Dendritic cell treated with granulocyte-macrophage colony-stimulating factor and Interleukin-4, amounts not matched to agents 40 ng/mL and 50 ng/mL, for 4 days (primary cell): Measurements from ENCODE around the gene OR6P1.

ENCODE experiments used
- H3K27ac Mint-ChIP-seq: one replicate; pipeline ENCODE4 v1.8.0; 2022; ENCODE audit warnings: mild to moderate bottlenecking, mixed read lengths
- H3K27me3 Mint-ChIP-seq: one replicate; pipeline ENCODE4 v1.8.0; 2022; ENCODE audit warnings: mild to moderate bottlenecking, mixed read lengths
- H3K36me3 Mint-ChIP-seq: one replicate; pipeline ENCODE4 v1.8.0; 2022; ENCODE audit warnings: low read depth, mixed read lengths
- H3K4me1 Mint-ChIP-seq: one replicate; pipeline ENCODE4 v1.8.0; 2022; ENCODE audit warnings: low read depth, mixed read lengths
- H3K4me3 Mint-ChIP-seq: one replicate; pipeline ENCODE4 v1.8.0; 2022; ENCODE audit warnings: mild to moderate bottlenecking, moderate library complexity, mixed read lengths
- H3K9me3 Mint-ChIP-seq: one replicate; pipeline ENCODE4 v1.8.0; 2022; ENCODE audit warnings: mixed read lengths
- intact Hi-C: fragments of 100-400 bp; cut with micrococcal nuclease; formaldehyde crosslinking; loops from one replicate; pipeline ENCODE4 v1.15.0; 2022

The OR6P1 gene

GRCh38 chr1:158570480-158570879 is at the start of gene OR6P1:
Gene OR6P1 (minus strand): TSS chr1:158570580. CDS start chr1:158563604, 6,976 bp downstream.
- Mint-ChIP-seq H3K27me3 (no peaks in the 10 kb centered on the region), H3K36me3 (no peaks in the 10 kb centered on the region)
- intact Hi-C loops, result no loop called here

GRCh38 chr1:158613764-158614163 is 43.4 kb upstream of the OR6P1 start:
- Mint-ChIP-seq H3K4me3 (no peak overlapping the region), H3K27ac (no peak overlapping the region), H3K36me3 (no peaks in the 10 kb centered on the region), H3K27me3 (no peaks in the 10 kb centered on the region), H3K4me1 (no peaks in the 10 kb centered on the region), H3K9me3 (no peaks in the 10 kb centered on the region)
- intact Hi-C loops, result no loop called here

More at GRCh38 chr1:158570480-158570879, at the start of gene OR6P1:
- Mint-ChIP-seq H3K27ac (no peak within 1 kb of the TSS), H3K4me1 (no peaks in the 10 kb centered on the region), H3K4me3 (no peak within 1 kb of the TSS), H3K9me3 (no peaks in the 10 kb centered on the region)

GRCh38 chr1:158611916-158612315 is 41.5 kb upstream of the OR6P1 start:
- Mint-ChIP-seq H3K27ac (no peak overlapping the region), H3K4me1 (no peaks in the 10 kb centered on the region), H3K4me3 (no peak overlapping the region), H3K27me3 (no peaks in the 10 kb centered on the region), H3K9me3 (no peaks in the 10 kb centered on the region), H3K36me3 (no peaks in the 10 kb centered on the region)
- intact Hi-C loops, result no loop called here

GRCh38 chr1:158607296-158607695 is 36.9 kb upstream of the OR6P1 start:
- no peaks in the 10 kb centered on the region for H3K4me1 Mint-ChIP-seq
- H3K9me3 Mint-ChIP-seq, result no peaks in the 10 kb centered on the region
- no peaks in the 10 kb centered on the region for H3K27me3 Mint-ChIP-seq
- intact Hi-C loops, result no loop called here
- no peak overlapping the region for H3K4me3 Mint-ChIP-seq
- no peak overlapping the region for H3K27ac Mint-ChIP-seq
- H3K36me3 Mint-ChIP-seq, result no peaks in the 10 kb centered on the region

- Mint-ChIP-seq H3K27ac (no peak within 1 kb of the TSS), H3K36me3 (no peaks in the 10 kb centered on the region)
- intact Hi-C loops, result no loop called here
These were observed 34.6 kb upstream of the OR6P1 start, which contains the start of gene OR10Z1 for GRCh38 chr1:158604968-158605367. Gene OR10Z1 (plus strand): TSS chr1:158605268. CDS start chr1:158606439, 1,171 bp downstream.

GRCh38 chr1:158600735-158601134 is 30.4 kb upstream of the OR6P1 start:
- Mint-ChIP-seq H3K27ac (no peak overlapping the region), H3K9me3 (peaks cover 45% of the 10 kb centered on the region)
- intact Hi-C loops, result no loop called here

More at GRCh38 chr1:158604968-158605367, 34.6 kb upstream of the OR6P1 start, which contains the start of gene OR10Z1:
- Mint-ChIP-seq H3K4me3 (no peak within 1 kb of the TSS), H3K4me1 (no peaks in the 10 kb centered on the region), H3K9me3 (peaks cover 2% of the 10 kb centered on the region), H3K27me3 (no peaks in the 10 kb centered on the region)

GRCh38 chr1:158586942-158587341 is 16.6 kb upstream of the OR6P1 start:
- H3K36me3 Mint-ChIP-seq, result peaks cover 6% of the 10 kb centered on the region
- no peaks in the 10 kb centered on the region for H3K4me1 Mint-ChIP-seq
- no peaks in the 10 kb centered on the region for H3K27me3 Mint-ChIP-seq
- no peak overlapping the region for H3K4me3 Mint-ChIP-seq
- H3K27ac Mint-ChIP-seq, result no peak overlapping the region
- peaks cover 22% of the 10 kb centered on the region for H3K9me3 Mint-ChIP-seq
- intact Hi-C loops, result no loop called here

More at GRCh38 chr1:158600735-158601134, 30.4 kb upstream of the OR6P1 start:
- H3K36me3 Mint-ChIP-seq, result no peaks in the 10 kb centered on the region
- no peaks in the 10 kb centered on the region for H3K4me1 Mint-ChIP-seq
- no peaks in the 10 kb centered on the region for H3K27me3 Mint-ChIP-seq
- no peak overlapping the region for H3K4me3 Mint-ChIP-seq

GRCh38 chr1:158583962-158584361 is 13.6 kb upstream of the OR6P1 start:
- no peak overlapping the region for H3K4me3 Mint-ChIP-seq
- H3K4me1 Mint-ChIP-seq, result no peaks in the 10 kb centered on the region
- peaks cover 6% of the 10 kb centered on the region for H3K36me3 Mint-ChIP-seq
- H3K9me3 Mint-ChIP-seq, result peaks cover 17% of the 10 kb centered on the region
- no peaks in the 10 kb centered on the region for H3K27me3 Mint-ChIP-seq
- intact Hi-C loops, result no loop called here
- no peak overlapping the region for H3K27ac Mint-ChIP-seq

GRCh38 chr1:158579733-158580132 is 9.4 kb upstream of the OR6P1 start, which contains the start of gene OR10X1:
Gene OR10X1 (minus strand): TSS chr1:158579899. CDS start chr1:158579899, 0 bp downstream.
- H3K36me3 Mint-ChIP-seq, result no peaks in the 10 kb centered on the region
- intact Hi-C loops, result no loop called here
- H3K27ac Mint-ChIP-seq, result no peak within 1 kb of the TSS
- H3K27me3 Mint-ChIP-seq, result no peaks in the 10 kb centered on the region
- no peaks in the 10 kb centered on the region for H3K4me1 Mint-ChIP-seq
- H3K9me3 Mint-ChIP-seq, result no peaks in the 10 kb centered on the region
- H3K4me3 Mint-ChIP-seq, result no peak within 1 kb of the TSS

GRCh38 chr1:158577561-158577960 is 7.2 kb upstream of the OR6P1 start:
- H3K4me1 Mint-ChIP-seq, result no peaks in the 10 kb centered on the region
- intact Hi-C loops, result no loop called here
- H3K9me3 Mint-ChIP-seq, result no peaks in the 10 kb centered on the region
- H3K4me3 Mint-ChIP-seq, result no peak overlapping the region
- H3K36me3 Mint-ChIP-seq, result no peaks in the 10 kb centered on the region
- H3K27me3 Mint-ChIP-seq, result no peaks in the 10 kb centered on the region
- no peak overlapping the region for H3K27ac Mint-ChIP-seq

- no peaks in the 10 kb centered on the region for H3K4me1 Mint-ChIP-seq
These were observed 1.8 kb upstream of the OR6P1 start for GRCh38 chr1:158572226-158572625.

GRCh38 chr1:158564608-158565007 is 5.8 kb downstream of the OR6P1 start:
- Mint-ChIP-seq H3K36me3 (no peaks in the 10 kb centered on the region), H3K4me1 (peaks cover 9% of the 10 kb centered on the region), H3K9me3 (peaks cover 17% of the 10 kb centered on the region), H3K27ac (no peak overlapping the region), H3K4me3 (no peak overlapping the region), H3K27me3 (no peaks in the 10 kb centered on the region)
- intact Hi-C loops, result no loop called here

More at GRCh38 chr1:158572226-158572625, 1.8 kb upstream of the OR6P1 start:
- Mint-ChIP-seq H3K27me3 (no peaks in the 10 kb centered on the region), H3K4me3 (no peak overlapping the region), H3K27ac (no peak overlapping the region), H3K36me3 (no peaks in the 10 kb centered on the region), H3K9me3 (no peaks in the 10 kb centered on the region)
- intact Hi-C loops, result no loop called here

- Mint-ChIP-seq H3K4me3 (no peak overlapping the region), H3K4me1 (peaks cover 9% of the 10 kb centered on the region), H3K9me3 (peaks cover 17% of the 10 kb centered on the region), H3K27ac (no peak overlapping the region), H3K36me3 (no peaks in the 10 kb centered on the region), H3K27me3 (no peaks in the 10 kb centered on the region)
- intact Hi-C loops, result no loop called here
These were observed 6.5 kb downstream of the OR6P1 start for GRCh38 chr1:158563853-158564252.

- Mint-ChIP-seq H3K27ac (no peak overlapping the region), H3K27me3 (no peaks in the 10 kb centered on the region)
These were observed 10.7 kb downstream of the OR6P1 start for GRCh38 chr1:158559696-158560095.

GRCh38 chr1:158554352-158554751 is 16.0 kb downstream of the OR6P1 start, which contains the start of gene OR6Y1:
Gene OR6Y1 (minus strand): TSS chr1:158554405. CDS start chr1:158548105, 6,300 bp downstream.
- Mint-ChIP-seq H3K27me3 (no peaks in the 10 kb centered on the region), H3K4me1 (no peaks in the 10 kb centered on the region), H3K27ac (no peak within 1 kb of the TSS), H3K36me3 (no peaks in the 10 kb centered on the region), H3K9me3 (no peaks in the 10 kb centered on the region), H3K4me3 (no peak within 1 kb of the TSS)
- intact Hi-C loops, result no loop called here

More at GRCh38 chr1:158559696-158560095, 10.7 kb downstream of the OR6P1 start:
- Mint-ChIP-seq H3K9me3 (peaks cover 17% of the 10 kb centered on the region), H3K4me3 (no peak overlapping the region), H3K4me1 (peaks cover 9% of the 10 kb centered on the region), H3K36me3 (no peaks in the 10 kb centered on the region)
- intact Hi-C loops, result no loop called here
